Measurements from ENCODE around the gene KIAA0930.

The KIAA0930 gene

DNA sequence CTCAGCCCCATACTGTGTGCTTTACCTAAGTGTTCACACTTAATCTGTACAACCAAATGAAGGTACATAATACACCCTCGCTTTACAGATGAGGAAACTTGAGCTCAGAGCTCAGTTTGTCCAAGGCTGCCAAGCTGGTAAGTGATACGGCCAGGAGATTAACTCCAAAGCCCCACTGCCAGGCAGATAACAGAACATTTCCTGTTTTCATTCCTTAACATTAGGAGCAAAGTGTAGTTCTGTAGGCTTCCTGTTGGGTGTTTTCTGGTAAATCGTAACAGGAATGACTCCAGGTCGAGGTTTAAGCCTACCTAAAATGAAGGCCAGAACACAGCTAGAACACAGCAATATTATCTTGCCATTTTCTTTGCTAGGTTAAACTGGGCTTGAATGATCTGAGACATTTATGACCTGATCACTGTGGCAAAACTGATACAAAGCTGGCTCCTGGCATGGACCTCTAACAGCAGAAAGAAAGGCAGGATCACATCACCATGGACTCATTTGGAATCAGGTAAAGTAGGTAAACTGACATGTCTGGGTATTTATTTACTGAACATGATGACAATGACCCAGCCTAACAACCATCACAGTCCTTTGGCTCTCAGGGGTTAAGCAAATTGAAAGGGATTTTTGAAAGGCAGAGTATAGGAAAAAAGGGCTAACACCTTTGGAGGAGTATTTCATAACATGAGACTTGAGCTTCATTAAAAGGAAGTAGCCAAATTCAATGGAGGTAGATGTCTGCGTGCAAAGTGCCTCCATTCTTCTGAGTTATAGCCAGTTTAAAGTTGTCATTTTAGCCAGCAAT is 80.8 kb downstream of the KIAA0930 start:
- H3K27ac ChIP-seq = peak overlapping the region; percentile 76; the same call in 1 of the 2 replicates
- TF ChIP-seq, protein P1, sequence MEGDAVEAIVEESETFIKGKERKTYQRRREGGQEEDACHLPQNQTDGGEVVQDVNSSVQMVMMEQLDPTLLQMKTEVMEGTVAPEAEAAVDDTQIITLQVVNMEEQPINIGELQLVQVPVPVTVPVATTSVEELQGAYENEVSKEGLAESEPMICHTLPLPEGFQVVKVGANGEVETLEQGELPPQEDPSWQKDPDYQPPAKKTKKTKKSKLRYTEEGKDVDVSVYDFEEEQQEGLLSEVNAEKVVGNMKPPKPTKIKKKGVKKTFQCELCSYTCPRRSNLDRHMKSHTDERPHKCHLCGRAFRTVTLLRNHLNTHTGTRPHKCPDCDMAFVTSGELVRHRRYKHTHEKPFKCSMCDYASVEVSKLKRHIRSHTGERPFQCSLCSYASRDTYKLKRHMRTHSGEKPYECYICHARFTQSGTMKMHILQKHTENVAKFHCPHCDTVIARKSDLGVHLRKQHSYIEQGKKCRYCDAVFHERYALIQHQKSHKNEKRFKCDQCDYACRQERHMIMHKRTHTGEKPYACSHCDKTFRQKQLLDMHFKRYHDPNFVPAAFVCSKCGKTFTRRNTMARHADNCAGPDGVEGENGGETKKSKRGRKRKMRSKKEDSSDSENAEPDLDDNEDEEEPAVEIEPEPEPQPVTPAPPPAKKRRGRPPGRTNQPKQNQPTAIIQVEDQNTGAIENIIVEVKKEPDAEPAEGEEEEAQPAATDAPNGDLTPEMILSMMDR (conservative IDR thresholded peaks at IDR 0.05; ENCODE audit: low read depth) = no peak
- no peak for DNase-seq (ENCODE audit: low spot score)
- POLR2A ChIA-PET (ENCODE audit: low non-redundant PET) = no interaction called here
- CTCF ChIA-PET = interaction anchor here (0.6 to 0.7 kb wide), 2 partner anchors 29 to 393 kb away, joined by 3 read pairs; no protein-coding TSS in a partner anchor

DNA sequence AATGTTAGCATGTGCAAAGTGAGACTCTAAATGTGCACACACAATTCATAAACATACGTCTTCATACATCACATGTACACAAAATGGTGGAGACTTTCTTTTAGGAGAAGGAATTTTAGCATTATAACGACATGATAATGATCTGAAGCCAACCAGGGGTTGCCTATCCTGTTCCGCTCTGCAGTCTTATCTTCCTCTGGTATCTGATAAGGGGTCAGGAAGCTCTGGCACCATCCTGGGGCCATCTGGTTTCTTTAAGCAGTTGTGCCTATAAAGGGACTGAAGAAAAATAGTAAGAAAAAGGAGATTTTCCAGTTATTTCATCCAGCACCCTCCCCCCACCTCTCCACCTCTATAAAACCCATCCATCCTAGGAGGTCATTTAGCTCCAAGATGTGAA is 82.8 kb downstream of the KIAA0930 start:
- CTCF ChIA-PET = no interaction called here
- H3K27ac ChIP-seq = no peak overlapping the region
- DNase-seq (ENCODE audit: low spot score) = no peak
- POLR2A ChIA-PET (ENCODE audit: low non-redundant PET) = no interaction called here
- TF ChIP-seq, protein P1 (conservative IDR thresholded peaks at IDR 0.05; ENCODE audit: low read depth) = no peak

DNA sequence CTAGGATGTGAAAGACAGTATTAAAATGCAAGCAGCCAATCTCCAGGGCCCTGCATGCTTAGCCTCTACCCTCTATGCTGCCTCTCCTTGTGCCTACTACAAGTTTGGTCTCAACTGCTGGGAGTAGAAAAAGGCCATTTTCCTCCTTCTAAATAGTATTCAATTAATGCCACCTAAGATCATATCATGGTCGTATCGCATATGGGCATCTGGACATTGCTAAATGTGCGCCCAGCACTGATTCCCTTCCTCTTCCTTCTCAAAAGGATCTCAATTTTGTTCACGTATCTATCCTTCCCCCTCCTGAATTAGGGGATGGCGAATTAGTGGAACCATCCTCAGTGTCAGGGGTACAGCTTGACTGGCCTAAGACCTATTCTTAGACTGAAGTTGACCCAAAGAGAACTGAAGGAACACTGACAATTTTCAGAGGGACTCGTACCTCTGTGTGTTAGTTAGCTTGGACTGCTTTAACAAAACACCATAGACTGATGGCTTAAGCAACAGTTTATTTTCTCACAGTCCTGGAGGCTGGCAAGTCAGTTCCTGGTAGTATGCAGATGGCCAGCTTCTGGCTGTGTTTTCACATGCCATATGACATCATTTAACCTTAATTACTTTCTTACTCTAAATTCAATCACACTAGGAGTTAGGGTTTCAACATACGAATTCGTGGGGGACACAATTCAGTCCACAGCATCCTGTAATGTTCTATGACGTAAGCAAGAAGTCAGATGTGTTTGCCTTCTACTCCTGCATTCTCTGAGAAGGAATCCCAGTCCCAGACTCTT is 85.4 kb downstream of the KIAA0930 start:
- ChIA-PET CTCF (no interaction called here), POLR2A (ENCODE audit: low non-redundant PET) (no interaction called here)
- no peak for DNase-seq (ENCODE audit: low spot score)
- H3K27ac ChIP-seq = no peak overlapping the region
- TF ChIP-seq, protein P1 (conservative IDR thresholded peaks at IDR 0.05; ENCODE audit: low read depth) = no peak

DNA sequence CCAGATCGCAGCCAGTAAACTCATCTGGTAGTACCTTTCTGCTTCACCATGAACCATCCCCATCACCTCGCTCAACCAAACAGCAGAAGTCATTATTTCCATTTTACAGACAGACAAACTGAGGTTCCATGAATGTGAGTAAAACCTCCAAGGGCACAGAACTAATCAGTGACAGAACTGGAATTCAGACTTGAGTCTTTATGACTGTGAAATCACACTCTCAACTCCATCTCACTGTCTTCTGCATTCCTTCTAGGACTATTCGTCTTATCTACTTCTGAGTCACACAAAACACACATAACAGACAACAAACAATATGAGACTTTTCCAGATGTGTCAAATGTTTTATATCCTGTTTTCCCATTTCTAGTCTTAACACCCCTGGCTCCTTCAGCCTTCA is 86.3 kb downstream of the KIAA0930 start:
- TF ChIP-seq, protein P1 (conservative IDR thresholded peaks at IDR 0.05; ENCODE audit: low read depth) = no peak
- POLR2A ChIA-PET (ENCODE audit: low non-redundant PET) = interaction anchor here (0.6 kb wide), 1 partner anchor 37 kb away, joined by 6 read pairs; no protein-coding TSS in a partner anchor
- H3K27ac ChIP-seq = no peak overlapping the region
- CTCF ChIA-PET = no interaction called here
- no peak for DNase-seq (ENCODE audit: low spot score)

DNA sequence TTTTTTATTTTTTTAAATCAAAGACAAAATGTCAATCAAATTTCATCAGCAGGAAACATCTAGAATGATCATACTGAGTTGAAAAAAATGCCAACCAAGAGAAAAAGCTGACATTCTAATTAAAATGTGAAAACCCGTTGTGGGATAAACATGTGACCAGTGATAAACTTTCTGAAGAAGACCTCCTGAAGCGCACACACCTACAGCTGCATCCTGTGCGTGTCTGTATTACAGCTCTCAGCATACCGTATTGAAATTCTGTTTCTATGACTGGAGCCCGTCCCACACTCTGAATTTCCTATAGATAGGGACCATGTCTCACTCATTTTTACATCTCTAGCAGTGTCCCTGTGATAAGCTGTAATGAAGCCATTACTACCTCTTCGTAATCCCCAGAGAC is 89.2 kb downstream of the KIAA0930 start:
- no peak for DNase-seq (ENCODE audit: low spot score)
- TF ChIP-seq, protein P1 (conservative IDR thresholded peaks at IDR 0.05; ENCODE audit: low read depth) = no peak
- no peak overlapping the region for H3K27ac ChIP-seq
- POLR2A ChIA-PET (ENCODE audit: low non-redundant PET) = no interaction called here
- CTCF ChIA-PET = no interaction called here

DNA sequence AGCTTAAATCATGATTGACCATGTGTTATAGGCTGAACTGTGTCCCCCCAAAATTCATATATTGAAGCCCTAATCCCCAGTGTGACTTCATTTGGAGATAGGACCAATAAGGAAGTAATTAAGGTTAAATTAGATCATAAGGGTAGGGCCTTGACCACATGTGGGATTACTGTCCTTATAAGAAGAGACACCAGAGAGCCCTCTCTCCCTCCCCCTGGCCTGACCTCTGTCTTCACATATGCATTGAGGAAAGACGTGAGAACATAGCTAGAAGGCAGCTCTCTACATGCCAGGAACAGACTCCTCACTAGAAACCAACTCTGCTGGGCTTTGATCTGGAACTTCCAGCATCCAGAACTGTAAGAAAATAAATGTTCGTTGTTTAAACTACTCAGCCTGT is 90.6 kb downstream of the KIAA0930 start:
- CTCF ChIA-PET = no interaction called here
- TF ChIP-seq, protein P1 (conservative IDR thresholded peaks at IDR 0.05; ENCODE audit: low read depth) = no peak
- DNase-seq (ENCODE audit: low spot score) = no peak
- no peak overlapping the region for H3K27ac ChIP-seq
- POLR2A ChIA-PET (ENCODE audit: low non-redundant PET) = no interaction called here

Data from RWPE1 (cell line).